Gastrocnemius medialis (tissue), 4 donors: ENCODE results near the gene MITD1.

Source experiments
- POLR2A ChIP-seq, 2 donors: fragments of 450-650 bp; IDR thresholded peaks; one replicate each; pipeline ENCODE4 v1.6.1; 2017; ENCODE audit warnings: antibody characterized with exemption in 2 of 2, mild to moderate bottlenecking in 2 of 2, moderate library complexity in 2 of 2
- TF ChIP-seq, protein P1 (sequence below), 5 experiments: fragments of 450-650 bp in 3 of 5; fragments of 200-600 bp in 2 of 5; sonication (generic) in 2 of 5; IDR thresholded peaks in 4 of 5; conservative IDR thresholded peaks in 1 of 5; 1 replicate in 4 of 5; 2 replicates in 1 of 5; pipeline ENCODE4 v1.5.1; 2016 to 2019; ENCODE audit warnings: antibody characterized with exemption in 5 of 5, mild to moderate bottlenecking in 3 of 5, moderate library complexity in 3 of 5

DNA sequence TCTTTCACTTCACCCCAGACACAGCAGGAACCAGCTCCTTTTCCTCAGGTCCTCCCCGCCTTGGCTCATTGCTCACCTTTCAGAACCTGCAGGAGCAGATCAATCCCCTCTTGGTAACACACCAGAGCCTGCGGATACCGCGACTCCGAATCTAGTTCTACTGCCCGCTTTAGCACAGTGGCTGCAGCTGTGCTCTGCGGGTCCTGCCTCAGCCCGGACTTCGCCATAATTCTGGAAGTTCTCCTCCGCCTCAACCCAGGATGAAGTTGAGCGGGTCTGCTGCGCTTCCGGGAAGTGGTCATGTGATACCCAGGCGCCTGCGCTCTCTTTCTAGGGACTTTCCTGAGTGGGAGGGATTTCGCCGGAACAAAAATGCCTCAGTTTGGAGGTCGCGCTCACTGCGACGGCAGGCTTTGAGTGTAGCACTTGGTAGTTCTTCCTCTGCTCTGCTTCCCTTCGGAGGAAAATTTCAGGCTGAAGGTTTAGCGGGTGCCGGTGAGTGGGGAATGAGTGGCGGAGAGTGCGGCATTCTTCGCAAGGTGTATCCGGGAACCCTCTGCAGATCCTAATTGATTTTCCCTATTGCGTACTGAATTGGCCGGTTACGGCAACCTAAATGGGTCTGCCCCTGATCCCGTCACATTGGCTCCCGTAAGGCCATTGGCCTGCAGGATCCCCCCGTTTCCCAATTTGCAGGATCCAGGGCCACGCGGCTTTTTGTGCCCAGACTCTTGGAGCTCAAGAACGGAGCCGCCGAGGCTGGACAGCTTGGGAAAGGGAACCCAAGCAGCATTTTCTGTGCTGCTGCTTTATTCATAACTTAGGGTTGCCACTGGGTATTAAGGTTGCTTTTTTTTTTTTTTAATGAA lies at the start of gene MITD1, which contains the start of gene MRPL30:
- TF ChIP-seq, protein P1, sequence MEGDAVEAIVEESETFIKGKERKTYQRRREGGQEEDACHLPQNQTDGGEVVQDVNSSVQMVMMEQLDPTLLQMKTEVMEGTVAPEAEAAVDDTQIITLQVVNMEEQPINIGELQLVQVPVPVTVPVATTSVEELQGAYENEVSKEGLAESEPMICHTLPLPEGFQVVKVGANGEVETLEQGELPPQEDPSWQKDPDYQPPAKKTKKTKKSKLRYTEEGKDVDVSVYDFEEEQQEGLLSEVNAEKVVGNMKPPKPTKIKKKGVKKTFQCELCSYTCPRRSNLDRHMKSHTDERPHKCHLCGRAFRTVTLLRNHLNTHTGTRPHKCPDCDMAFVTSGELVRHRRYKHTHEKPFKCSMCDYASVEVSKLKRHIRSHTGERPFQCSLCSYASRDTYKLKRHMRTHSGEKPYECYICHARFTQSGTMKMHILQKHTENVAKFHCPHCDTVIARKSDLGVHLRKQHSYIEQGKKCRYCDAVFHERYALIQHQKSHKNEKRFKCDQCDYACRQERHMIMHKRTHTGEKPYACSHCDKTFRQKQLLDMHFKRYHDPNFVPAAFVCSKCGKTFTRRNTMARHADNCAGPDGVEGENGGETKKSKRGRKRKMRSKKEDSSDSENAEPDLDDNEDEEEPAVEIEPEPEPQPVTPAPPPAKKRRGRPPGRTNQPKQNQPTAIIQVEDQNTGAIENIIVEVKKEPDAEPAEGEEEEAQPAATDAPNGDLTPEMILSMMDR (IDR thresholded peaks at IDR 0.05 in 4 of 5, conservative IDR thresholded peaks at IDR 0.05 in 1 of 5): no peak
- peak; percentile 29 to 73 for TF ChIP-seq POLR2A (IDR thresholded peaks at IDR 0.05)
